Right lobe of liver (tissue), 4 donors: Measurements from ENCODE around the gene TMEM272.

Experiments used
- CTCF ChIP-seq, 4 donors: fragments of 200-600 bp in 3 of 4; fragments of 450-650 bp in 1 of 4; IDR thresholded peaks; one replicate each; pipeline versions ENCODE4 v1.5.1 to v1.8.0; 2016 to 2022; ENCODE audit warnings: antibody characterized with exemption in 4 of 4, mild to moderate bottlenecking in 2 of 4
- POLR2A ChIP-seq: fragments of 450-650 bp; IDR thresholded peaks from one replicate; pipeline ENCODE4 v1.6.1; 2017; ENCODE audit warnings: antibody characterized with exemption, mild to moderate bottlenecking
- donor health status: DM: no; HTN: no; CAD: no.
- donor health status: DM: no; HTN: no; CAD: no.
- donor health status: DM: no; HTN: yes; CAD: no.

- TF ChIP-seq CTCF (IDR thresholded peaks at IDR 0.05) (no peak), POLR2A (no peak)
These were observed 3.7 kb upstream of the TMEM272 start for GRCh38 chr13:51848674-51849073.
